D721Med (cell line): ENCODE data around the gene RBBP6.
A peak's percentile ranks its signal among the peaks of the same experiment; 100 is the strongest.
"Not testable (repeated sequence)": the region's sequence is repeated elsewhere in the genome, so short reads cannot be mapped to it uniquely, and the experiment has no call there.

Experiments
- DNase-seq: peaks from one replicate; pipeline ENCODE4 v3.0.0; 2011; ENCODE audit warnings: low spot score; ENCODE audit not compliant: insufficient read length
- FAIRE-seq: peaks from 2 replicates; lab custom pipeline; 2011; peaks lifted over from hg19 to GRCh38; lab: Jason Lieb, UNC
- TF ChIP-seq, protein P1 (sequence below): IDR thresholded peaks from 2 replicates; pipeline ENCODE4 v1.5.1; 2012; ENCODE audit warnings: mild to moderate bottlenecking, control low read depth; ENCODE audit not compliant: insufficient read depth; ENCODE audit errors: missing control alignments

The RBBP6 gene

DNA sequence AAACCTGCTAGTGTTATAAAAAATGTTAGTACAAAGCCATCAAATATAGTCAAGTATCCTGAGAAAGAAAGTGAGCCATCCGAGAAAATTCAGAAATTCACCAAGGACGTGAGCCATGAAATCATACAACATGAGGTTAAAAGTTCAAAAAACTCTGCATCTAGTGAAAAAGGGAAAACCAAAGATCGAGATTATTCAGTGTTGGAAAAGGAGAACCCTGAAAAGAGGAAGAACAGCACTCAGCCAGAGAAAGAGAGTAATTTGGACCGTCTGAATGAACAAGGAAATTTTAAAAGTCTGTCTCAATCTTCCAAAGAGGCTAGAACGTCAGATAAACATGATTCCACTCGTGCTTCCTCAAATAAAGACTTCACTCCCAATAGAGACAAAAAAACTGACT is 31.7 kb downstream of the RBBP6 start:
- DNase-seq (no peak), FAIRE-seq (no peak)
- TF ChIP-seq, protein P1, sequence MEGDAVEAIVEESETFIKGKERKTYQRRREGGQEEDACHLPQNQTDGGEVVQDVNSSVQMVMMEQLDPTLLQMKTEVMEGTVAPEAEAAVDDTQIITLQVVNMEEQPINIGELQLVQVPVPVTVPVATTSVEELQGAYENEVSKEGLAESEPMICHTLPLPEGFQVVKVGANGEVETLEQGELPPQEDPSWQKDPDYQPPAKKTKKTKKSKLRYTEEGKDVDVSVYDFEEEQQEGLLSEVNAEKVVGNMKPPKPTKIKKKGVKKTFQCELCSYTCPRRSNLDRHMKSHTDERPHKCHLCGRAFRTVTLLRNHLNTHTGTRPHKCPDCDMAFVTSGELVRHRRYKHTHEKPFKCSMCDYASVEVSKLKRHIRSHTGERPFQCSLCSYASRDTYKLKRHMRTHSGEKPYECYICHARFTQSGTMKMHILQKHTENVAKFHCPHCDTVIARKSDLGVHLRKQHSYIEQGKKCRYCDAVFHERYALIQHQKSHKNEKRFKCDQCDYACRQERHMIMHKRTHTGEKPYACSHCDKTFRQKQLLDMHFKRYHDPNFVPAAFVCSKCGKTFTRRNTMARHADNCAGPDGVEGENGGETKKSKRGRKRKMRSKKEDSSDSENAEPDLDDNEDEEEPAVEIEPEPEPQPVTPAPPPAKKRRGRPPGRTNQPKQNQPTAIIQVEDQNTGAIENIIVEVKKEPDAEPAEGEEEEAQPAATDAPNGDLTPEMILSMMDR, result no peak

DNA sequence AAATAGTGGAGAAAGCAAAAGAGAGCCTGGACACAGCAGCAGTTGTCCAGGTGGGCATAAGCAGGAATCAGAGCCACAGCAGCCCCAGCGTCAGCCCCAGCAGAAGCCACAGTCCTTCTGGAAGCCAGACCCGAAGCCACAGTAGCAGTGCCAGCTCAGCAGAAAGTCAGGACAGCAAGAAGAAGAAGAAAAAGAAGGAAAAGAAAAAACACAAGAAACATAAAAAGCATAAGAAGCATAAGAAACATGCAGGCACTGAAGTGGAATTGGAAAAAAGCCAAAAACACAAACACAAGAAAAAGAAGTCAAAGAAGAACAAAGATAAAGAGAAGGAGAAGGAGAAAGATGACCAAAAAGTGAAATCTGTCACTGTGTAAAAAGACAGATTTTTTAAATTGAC is 32.7 kb downstream of the RBBP6 start:
- FAIRE-seq (no peak), DNase-seq (no peak)
- TF ChIP-seq, protein P1, result no peak

DNA sequence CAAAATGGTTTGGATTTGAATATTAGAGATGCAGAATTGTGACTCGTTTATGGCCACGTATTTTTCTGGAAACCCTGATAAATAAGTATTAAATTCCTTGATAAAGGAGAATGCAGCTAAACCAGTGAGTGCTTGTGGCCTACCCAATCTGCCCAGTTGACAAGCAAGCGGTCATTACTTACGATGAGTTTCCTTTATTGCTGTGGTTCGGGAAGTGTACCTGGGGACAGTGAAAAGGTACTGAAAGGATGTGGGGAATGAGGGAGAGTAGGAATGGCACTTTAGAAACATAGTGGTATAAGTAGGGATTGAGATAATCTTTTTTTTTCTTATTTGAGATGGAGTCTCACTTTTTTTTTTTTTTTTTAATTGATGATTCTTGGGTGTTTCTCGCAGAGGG is 33.8 kb downstream of the RBBP6 start:
- DNase-seq, result no peak
- no peak for FAIRE-seq
- TF ChIP-seq, protein P1, result no peak

DNA sequence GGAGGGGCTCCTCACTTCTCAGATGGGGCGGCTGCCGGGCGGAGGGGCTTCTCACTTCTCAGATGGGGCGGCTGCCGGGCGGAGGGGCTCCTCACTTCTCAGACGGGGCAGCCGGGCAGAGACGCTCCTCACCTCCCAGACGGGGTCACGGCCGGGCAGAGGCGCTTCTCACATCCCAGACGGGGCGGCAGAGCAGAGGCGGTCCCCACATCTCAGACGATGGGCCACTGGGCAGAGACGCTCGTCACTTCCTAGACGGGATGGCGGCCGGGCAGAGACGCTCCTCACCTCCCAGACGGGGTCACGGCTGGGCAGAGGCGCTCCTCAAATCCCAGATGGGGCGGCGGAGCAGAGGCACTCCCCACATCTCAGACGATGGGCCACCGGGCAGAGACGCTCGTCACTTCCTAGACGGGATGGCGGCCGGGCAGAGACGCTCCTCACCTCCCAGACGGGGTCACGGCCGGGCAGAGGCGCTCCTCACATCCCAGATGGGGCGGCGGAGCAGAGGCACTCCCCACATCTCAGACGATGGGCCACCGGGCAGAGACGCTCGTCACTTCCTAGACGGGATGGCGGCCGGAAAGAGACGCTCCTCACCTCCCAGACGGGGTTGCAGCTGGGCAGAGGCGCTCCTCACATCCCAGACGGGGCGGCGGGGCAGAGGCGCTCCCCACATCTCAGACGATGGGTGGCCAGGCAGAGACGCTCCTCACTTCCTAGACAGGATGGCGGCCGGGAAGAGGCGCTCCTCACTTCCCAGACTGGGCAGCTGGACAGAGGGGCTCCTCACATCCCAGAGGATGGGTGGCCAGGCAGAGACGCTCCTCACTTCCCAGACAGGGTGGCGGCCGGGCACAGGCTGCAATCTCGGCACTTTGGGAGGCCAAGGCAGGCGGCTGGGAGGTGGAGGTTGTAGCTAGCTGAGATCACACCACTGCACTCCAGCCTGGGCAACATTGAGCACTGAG is 35.4 kb downstream of the RBBP6 start:
- not testable (repeated sequence) for FAIRE-seq, DNase-seq

DNA sequence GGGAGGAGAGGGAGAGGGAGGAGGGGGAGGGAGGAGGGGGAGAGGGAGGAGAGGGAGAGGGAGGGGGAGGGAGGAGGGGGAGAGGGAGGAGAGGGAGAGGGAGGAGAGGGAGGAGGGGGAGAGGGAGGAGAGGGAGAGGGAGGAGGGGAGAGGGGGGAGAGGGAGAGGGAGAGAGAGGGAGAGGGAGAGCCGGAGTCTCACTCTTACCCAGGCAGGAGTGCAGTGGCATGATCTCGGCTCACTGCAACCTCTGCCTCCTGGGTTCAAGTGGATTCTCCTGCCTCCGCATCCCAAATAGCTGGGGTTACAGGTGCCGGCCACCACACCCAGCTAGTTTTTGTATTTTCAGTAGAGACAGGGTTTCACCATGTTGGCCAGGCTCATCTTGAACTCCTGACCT is 36.4 kb downstream of the RBBP6 start:
- FAIRE-seq, DNase-seq: not testable (repeated sequence)

DNA sequence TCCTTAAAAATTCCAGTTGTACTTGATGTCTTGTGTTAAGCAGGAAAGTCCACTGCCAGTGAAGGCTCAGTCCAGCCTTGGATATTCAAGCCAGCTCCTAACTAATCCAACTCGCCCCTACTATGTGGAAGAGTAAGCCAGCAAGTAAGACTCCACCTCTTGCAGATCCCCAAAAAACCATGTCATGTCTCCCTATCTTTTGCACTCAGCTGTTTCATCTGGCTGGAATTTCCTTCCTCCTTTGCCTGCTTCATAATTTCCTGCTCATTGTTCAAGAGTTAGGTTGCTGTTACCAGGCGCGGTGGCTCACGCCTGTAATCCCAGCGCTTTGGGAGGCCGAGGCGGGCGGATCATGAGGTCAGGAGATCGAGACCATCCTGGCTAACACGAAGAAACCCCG is 37.8 kb downstream of the RBBP6 start:
- DNase-seq, result no peak
- FAIRE-seq, result no peak
- TF ChIP-seq, protein P1, result no peak

DNA sequence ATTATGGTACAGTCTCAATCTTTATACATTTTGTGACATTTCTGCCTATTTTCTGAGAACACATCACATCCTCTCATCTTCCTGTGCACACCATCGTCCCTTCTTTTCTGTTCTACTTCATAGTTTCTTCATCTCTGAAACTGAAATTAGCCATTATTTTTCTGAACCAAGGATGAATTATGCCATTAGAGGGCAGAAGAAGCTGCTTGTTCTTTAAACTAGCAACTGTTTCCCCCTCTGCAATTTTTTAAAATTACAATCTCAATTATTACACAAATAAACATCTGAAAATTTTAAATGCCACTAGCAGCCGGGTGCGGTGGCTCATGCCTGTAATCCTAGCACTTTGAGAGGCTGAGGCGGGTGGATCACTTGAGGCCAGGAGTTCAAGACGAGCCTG is 41.3 kb downstream of the RBBP6 start:
- TF ChIP-seq, protein P1, result peak; percentile 29
- FAIRE-seq (no peak), DNase-seq (no peak)

DNA sequence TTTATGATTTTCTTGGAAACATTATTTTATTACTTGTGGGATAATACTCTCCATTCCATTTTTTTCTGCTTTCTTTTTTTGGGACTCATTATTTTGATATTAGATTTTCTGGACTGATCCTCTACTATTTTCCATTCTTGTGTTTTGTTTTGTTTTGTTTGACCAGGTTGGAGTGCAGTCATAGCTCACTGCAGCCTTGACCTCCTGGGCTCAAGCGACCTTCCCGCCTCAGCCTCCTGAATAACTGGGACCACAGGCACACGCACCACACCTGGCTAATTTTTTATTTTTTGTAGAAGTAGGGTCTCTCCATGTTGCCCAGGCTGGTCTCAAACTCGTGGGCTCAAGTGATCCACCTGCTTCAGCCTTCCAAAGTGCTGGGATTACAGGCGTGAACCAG is 44.1 kb downstream of the RBBP6 start:
- FAIRE-seq (no peak), DNase-seq (no peak)
- TF ChIP-seq, protein P1, result no peak
